Mononuclear cell (primary cell): ENCODE results near the gene XXYLT1. TPM values are rescaled to one million over a fixed set of nuclear protein-coding genes. Genes with fewer than 3 reads are reported as not detected.

Experiments used
- H3K27me3 ChIP-seq: 2 replicates; pipeline ENCODE4 v1.6.0; 2011; ENCODE audit warnings: low read length, control low read depth; ENCODE audit not compliant: insufficient read depth
- H3K4me1 ChIP-seq: 2 replicates; pipeline ENCODE4 v1.5.1; 2011; ENCODE audit warnings: mild to moderate bottlenecking, low read length, control low read depth; ENCODE audit not compliant: insufficient read depth
- H3K4me3 ChIP-seq: 2 replicates; pipeline ENCODE4 v1.5.1; 2011; ENCODE audit warnings: mild to moderate bottlenecking, low read length, moderate library complexity
- H3K9me3 ChIP-seq: 2 replicates; pipeline ENCODE4 v1.5.1; 2011; ENCODE audit warnings: low read depth, mild to moderate bottlenecking, control low read depth, low read length
- total RNA-seq: library from RNA; depleted of rRNA; stranded (reverse); fragments of >200 nt; gene quantifications from one replicate; pipeline ENCODE4 v1.2.3, GENCODE V29; 2012

XXYLT1 gene
- total RNA-seq, 1 donor = 9.0 TPM

DNA sequence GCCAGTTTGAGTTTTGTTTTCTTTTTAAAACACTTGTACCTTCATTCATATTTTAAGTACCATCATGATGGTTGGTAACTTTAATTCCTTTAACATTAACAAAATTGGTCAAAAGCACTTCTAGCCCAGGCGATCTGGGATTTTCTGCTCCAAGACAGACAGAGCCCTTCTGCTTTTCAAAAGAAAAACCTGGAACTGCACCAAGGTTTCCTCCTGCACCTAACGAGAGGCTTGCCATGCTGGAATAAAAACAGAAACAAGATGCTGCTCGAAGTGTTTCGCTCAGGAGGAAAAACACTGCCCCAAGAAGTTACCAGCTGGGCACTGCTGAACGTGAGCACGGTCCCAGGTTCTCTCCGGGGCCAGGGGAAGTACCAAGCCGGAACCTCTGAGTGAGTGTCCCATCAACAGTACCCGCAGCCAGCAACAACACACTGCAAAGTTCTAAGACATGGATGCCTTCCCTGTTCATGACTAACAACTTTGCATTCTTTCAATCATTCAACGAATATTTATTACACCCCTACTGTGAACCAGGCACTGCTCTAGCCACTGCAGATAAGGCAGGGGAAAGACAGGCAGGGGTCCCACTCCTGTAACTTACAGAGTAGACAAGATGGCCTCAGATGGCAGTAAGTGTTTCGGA is 98.8 kb downstream of the XXYLT1 start:
- Histone ChIP-seq H3K4me1 (peaks cover 20% of the 10 kb centered on the region), H3K4me3 (no peak overlapping the region), H3K9me3 (no peaks in the 10 kb centered on the region), H3K27me3 (no peaks in the 10 kb centered on the region)

DNA sequence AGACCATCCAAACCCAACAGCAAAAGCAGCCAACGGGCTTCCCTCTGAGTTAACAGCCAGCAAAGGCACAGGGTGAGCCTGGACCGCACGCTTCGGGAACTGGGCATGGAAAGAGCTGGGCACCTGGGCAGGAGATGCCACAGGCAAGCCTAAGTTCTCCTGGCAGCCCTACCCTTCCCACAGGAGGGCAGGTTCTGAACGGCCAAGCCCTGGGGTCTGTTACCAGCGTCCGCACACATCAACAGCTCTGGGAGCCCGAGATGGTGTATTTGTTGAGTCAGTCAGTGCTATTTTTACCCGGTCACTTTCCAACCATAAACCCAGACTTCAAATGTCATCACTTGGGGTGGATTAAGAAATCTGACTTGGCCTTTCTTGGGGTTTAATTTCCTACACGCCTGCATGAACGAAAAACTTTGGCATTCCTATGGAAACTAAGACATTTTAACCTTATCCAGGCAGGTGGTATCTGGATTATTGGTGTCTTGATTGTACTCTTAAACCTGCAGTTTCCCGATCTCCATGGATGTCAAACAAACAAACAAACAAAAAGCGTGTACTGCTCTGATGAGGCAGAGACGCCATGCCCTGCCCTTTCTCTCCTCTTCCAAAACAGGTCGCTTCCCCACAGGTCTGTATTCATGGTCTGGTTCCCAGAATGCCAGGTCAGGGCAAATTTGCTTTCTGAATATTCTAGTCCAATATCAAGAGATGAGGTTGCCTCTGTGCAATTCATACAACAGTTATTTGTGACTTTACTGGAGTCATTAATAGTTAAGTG is 99.7 kb downstream of the XXYLT1 start:
- Histone ChIP-seq H3K9me3 (no peaks in the 10 kb centered on the region), H3K4me3 (no peak overlapping the region), H3K4me1 (peaks cover 20% of the 10 kb centered on the region), H3K27me3 (no peaks in the 10 kb centered on the region)

DNA sequence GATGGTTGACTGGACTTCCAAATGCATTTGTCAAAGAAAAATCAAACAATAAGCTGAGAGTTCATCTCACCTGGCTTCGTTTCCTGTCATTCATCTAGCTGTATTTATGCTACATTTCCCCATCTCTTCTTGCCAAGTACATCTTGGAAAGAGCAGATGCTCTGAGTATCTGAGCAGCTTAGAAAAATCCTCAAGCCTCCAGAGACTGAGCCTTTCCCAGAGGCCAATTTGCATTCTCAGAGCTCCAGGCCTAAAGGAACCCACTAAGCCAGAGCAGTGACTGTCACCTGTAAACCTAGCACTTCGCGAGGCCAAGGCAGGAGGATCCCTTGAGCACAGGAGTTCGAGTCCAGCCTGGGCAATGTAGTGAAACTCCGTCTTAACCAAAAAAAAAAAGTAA is 100.5 kb downstream of the XXYLT1 start:
- Histone ChIP-seq H3K27me3 (no peaks in the 10 kb centered on the region), H3K4me3 (no peak overlapping the region), H3K4me1 (peaks cover 20% of the 10 kb centered on the region), H3K9me3 (no peaks in the 10 kb centered on the region)

DNA sequence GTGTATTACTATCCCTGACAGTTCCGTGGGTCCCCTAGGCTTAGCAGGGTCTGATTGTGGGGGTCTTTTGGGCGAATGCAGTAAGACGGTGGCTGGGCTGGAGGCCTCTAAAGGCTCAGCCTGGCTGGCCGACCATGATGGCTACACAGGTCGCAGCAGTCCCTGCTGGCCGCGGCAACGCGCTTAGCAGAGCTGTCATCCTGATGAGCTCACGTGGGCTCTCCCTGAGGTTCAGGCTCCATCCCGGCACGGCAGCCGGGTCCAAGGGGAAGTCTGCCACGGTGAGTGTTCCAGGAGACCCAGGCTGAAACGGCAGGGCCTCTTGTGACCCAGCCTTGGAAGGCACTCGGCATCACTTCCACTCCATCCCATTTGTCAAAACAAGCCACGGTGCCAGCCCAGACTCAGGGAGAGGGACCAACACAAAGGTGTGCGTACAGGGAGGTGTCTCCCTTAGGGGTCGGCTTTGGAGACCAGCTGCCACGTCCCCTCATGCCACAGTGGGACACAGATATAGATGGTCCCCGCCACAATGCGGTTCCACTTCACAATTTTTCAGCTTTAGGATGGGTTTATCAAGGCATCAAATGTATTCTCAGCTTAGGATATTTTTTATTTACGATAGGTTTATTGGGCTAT is 101.8 kb downstream of the XXYLT1 start:
- Histone ChIP-seq H3K4me3 (no peak overlapping the region), H3K27me3 (no peaks in the 10 kb centered on the region), H3K4me1 (peaks cover 31% of the 10 kb centered on the region), H3K9me3 (no peaks in the 10 kb centered on the region)

DNA sequence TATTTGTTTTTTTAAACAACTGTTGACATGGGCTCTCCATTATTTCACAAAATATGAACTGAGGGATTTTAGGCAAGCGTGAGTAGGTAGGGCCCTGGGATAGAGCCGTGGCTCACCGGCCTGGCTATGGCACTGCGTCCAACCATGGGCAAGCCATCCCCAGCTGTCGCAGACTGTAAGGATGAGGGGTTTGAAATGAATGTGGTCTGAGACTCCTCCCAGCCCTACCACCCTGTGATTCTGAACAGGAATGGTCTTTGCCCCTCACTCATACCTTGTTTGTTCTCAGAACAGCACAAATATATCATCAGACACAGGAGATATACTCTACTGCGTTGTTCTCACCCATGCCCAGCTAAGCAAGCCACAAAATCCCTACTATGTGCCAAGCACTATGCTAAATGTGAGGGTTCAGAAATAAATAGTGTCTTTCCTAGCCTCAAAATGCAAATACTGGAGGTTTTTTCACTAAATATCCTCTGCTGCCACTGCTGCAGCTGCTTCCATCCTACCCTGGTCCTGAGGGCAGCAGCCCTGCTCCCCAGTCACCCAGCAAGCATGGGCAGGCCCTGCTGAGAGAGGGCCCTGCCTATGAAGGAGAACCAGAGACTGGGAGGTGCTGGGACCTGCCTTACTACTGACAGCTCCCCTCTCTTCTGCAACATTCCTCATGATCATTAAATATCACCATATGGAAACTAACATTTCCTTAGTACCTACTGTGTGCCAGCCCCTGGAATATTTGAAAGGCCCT is 102.8 kb downstream of the XXYLT1 start:
- H3K9me3 ChIP-seq = no peaks in the 10 kb centered on the region
- no peaks in the 10 kb centered on the region for H3K27me3 ChIP-seq
- H3K4me3 ChIP-seq = no peak overlapping the region
- peaks cover 39% of the 10 kb centered on the region for H3K4me1 ChIP-seq

DNA sequence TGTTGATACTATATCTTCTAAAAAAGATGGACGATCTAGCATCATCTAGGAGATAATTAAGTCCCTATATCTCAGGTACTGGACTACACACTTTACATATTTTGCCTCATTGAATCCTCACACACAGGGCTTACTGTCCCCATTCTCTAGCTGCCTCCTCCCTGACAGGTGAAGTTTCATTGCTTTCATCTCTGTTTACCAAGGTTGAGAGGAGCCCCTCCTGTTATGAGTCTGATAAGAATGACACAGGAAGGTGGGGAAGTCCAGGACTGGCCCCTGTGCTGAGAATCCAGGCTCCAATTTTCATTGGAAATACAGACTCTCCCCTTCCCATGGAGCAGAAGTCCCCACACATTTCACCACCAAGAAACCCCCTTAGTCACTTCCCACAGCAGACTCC is 105.2 kb downstream of the XXYLT1 start:
- H3K4me1 ChIP-seq = peaks cover 45% of the 10 kb centered on the region
- H3K27me3 ChIP-seq = no peaks in the 10 kb centered on the region
- H3K9me3 ChIP-seq = no peaks in the 10 kb centered on the region
- H3K4me3 ChIP-seq = no peak overlapping the region

DNA sequence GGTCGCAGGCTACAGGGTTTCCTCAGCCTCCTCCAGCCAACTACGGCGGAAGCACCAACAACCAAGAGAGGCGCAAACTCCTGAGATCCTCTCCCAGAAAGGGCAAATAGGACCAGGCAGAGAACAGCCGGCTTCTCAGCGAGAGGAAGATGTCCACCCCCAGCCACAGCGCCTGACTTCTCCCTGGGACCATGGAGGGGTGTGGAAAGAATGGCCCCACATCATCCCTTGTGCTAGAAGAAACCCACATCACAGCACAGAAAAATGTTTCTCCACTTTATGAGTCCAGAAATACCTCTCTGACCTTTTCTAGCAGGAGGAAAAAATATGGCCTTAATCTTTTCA is 105.7 kb downstream of the XXYLT1 start:
- Histone ChIP-seq H3K4me3 (no peak overlapping the region), H3K27me3 (no peaks in the 10 kb centered on the region), H3K9me3 (no peaks in the 10 kb centered on the region), H3K4me1 (peaks cover 48% of the 10 kb centered on the region)

DNA sequence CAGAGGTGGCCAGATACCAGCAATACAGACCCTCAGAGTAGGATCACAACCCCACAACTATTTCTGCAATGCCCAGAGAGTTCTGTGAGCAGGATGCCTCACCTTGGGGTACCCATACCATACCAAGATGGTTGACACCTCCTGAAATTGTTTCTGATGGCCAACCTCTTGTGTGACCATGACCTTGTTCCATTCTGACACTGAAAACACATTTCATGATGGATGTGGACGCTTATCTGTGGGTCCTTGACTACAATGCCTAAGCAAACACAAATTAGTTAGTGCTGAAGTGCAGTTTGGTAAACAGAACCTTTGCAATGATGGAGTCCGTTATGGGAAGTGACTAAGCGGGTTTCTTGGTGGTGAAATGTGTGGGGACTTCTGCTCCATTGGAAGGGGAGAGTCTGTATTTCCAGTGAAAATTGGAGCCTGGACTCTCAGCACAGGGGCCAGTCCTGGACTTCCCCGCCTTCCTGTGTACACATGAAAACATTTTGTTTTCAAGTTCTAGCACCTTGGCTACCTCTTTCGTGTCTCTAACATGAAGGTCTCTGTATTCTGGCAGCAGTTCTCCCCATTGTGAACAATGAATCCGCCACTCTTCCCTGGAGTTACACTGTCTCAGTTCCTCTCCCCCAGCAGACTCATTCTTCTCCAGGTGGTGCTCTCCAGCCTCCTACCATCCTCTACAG is 106.2 kb downstream of the XXYLT1 start:
- H3K4me1 ChIP-seq = peaks cover 51% of the 10 kb centered on the region
- H3K27me3 ChIP-seq = no peaks in the 10 kb centered on the region
- H3K4me3 ChIP-seq = no peak overlapping the region
- no peaks in the 10 kb centered on the region for H3K9me3 ChIP-seq

DNA sequence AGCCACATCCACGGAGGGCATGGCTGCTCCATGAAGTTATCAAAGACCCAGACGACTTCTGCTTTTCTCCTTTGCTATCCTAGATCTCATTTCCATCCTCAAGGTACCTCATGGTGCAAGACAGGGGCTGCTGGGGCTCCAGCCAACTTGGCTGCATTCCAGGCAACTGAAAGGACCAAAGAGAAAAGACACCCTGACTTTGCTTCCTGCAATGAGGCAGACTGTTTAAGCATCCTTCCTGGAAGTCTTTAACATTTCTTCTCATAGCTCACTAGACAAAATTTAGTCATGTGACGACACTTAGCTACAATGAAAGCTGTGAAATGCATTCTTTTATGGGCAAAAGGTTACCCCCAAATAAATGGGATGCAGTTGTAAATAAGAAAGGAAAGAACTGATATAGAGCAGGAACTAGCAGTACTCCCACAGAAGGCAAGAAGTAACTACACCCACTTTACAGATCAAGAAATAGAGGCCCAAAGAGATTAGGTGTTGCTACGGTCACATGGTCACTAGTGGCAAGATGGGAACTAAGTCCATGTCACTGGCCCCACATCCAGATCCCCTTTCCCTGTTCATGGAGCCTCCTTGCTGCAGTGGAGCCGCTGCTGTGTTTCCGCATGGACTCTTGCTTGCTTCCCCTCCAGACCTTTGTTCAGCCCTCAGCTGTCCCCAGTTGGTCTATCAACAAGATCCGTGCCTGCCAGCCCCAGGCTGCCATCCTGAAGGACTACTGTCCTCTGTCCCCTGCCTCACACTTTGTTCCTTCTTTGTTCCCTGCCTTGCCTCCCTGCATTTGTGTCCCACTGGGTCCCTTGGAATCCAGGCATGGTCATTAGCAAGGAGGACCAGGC is 107.0 kb downstream of the XXYLT1 start:
- Histone ChIP-seq H3K27me3 (no peaks in the 10 kb centered on the region), H3K4me1 (peaks cover 51% of the 10 kb centered on the region), H3K4me3 (no peak overlapping the region), H3K9me3 (no peaks in the 10 kb centered on the region)

DNA sequence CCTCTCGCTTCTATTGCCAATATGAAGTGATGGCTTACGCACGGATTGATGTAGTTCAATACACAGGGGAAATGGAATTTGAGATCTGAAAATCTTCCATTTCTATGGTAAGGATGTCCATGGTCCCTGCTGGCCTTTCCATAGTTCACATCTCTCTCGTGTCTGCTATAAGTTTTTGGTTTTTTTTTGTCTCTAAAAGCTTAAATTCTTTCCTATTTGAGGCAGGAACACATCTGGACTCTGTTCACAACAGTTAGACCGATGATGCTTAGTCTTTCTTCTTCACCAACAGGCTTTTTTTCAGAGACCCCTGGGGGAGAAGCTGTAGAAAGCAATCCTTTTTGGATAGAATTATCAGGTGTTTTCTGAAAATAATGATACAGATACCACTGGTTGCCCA is 108.1 kb downstream of the XXYLT1 start:
- Histone ChIP-seq H3K4me1 (peaks cover 54% of the 10 kb centered on the region), H3K27me3 (no peaks in the 10 kb centered on the region), H3K4me3 (no peak overlapping the region), H3K9me3 (no peaks in the 10 kb centered on the region)

DNA sequence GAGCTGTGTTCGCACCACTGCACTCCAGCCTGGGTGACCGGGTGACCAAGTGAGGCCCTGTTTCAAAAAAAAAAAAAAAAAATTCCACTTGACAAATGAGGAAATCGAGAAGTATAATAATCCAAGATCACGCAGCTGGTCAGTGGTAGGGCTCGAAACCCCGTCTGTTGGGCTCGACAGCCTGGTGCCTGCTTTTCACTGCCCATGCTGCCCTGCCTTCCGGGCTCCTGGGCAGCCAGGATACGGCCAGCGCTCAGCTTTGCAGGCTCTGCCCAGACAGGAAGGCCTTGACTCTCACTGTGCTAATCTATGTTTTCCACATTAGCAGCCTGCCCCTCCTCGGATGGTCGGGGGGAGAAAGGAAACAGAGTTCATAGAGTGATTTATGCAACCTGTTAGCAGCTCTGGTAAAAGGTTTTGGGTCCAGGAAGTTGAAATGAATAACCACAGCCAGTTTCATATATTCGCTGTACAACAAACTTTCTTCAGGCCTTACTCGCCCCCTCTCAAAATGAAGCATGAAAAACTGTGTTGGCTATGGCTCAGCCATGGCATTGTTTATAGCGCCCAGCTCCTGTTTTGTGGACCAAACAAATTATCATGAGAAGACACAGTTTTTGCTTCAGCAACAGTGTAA is 108.8 kb downstream of the XXYLT1 start:
- Histone ChIP-seq H3K9me3 (no peaks in the 10 kb centered on the region), H3K4me3 (no peak overlapping the region), H3K4me1 (peaks cover 60% of the 10 kb centered on the region), H3K27me3 (no peaks in the 10 kb centered on the region)

DNA sequence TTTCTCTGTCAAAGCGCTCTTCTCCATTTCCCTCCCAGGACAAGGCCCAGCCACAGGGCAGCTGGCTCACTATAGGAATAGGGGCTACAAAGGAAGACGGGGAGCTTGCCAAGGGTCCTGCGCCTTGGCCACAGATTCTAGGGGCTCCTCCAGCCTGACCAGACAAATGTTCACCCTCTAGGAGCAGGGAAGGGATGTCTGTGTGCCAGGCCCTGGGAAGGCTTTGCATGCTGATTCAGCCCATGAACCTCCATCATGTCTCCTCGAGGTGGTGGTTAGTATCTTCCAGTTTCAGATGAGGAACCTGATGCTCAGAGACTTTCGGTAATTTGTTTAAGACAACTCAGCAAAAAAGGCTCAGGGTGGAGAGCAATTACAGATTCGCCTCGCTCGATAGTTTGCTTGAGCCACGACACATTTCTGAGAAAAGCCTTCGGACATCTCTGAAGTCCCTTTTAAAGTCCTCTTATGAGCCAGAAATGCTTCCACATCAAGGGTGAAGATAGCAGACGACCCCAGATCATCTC is 110.0 kb downstream of the XXYLT1 start:
- H3K4me1 ChIP-seq = peaks cover 61% of the 10 kb centered on the region
- no peaks in the 10 kb centered on the region for H3K9me3 ChIP-seq
- H3K27me3 ChIP-seq = no peaks in the 10 kb centered on the region
- H3K4me3 ChIP-seq = no peak overlapping the region

DNA sequence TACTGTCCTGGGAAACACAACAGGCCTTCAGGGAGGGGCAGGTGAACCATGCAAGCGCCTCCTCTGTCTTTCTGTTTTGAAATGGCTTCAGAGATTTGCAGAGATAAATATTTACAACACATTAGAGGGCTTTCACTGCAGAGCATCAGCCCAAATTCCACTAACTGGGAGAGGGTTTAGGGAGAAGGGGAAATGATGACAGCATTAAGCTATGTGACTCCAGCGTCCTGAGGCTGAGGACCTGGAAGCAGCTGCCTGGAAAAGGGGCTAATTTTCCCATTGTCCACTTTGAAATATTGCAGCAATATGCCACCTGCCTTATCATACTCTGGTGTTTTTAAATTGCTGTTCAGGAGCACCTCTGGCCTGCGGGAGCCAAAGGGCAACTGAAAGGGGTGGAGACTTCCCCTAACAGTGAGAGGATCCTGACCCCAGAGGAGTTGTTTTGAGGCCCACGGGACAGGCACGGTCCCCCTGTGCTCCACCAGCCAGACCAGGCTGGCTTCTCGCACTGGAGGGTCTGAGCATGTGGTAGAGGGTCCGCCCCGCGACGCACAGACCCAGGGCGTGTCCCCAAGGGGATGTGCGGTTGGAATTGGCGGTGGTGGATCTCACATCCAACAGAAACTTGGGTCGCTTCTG is 110.6 kb downstream of the XXYLT1 start:
- H3K4me1 ChIP-seq = peaks cover 67% of the 10 kb centered on the region
- H3K4me3 ChIP-seq = no peak overlapping the region

More for the DNA sequence above, 110.6 kb downstream of the XXYLT1 start:
- no peaks in the 10 kb centered on the region for H3K27me3 ChIP-seq
- no peaks in the 10 kb centered on the region for H3K9me3 ChIP-seq
